NOMO-1 treated with dmso at 0.1 percent for 144 hours (cell line): ENCODE data around the gene CENATAC.
"Not testable (repeated sequence)": the region's sequence is repeated elsewhere in the genome, so short reads cannot be mapped to it uniquely, and the experiment has no call there.

Experiments
- DNase-seq: peaks from one replicate; lab custom pipeline; 2025; ENCODE audit not compliant: unreplicated experiment; lab: John Stamatoyannopoulos, UW

CENATAC gene

DNA sequence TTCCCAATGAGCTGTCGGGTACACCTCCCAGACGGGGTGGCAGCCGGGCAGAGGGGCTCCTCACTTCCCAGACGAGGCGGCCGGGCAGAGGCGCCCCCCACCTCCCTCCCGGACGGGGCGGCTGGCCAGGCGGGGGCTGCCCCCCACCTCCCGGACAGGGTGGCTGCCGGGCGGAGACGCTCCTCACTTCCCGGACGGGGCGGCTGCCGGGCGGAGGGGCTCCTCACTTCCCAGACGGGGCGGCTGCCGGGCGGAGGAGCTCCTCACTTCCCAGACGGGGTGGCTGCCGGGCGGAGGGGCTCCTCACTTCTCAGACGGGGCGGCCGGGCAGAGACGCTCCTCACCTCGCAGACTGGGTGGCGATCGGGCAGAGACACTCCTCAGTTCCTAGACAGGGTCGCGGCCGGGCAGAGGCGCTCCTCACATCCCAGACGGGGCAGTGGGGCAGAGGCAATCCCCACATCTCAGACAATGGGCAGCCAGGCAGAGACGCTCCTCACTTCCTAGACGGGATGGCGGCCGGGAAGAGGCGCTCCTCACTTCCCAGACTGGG lies 6.4 kb upstream of the CENATAC start:
- DNase-seq: not testable (repeated sequence)

GRCh38 chr11:118996926-118997626 lies 862 bp upstream of the CENATAC start:
- peak; percentile 7 for DNase-seq

GRCh38 chr11:118998388-118998717 lies 415 bp downstream of the CENATAC start:
- DNase-seq: no peak

DNA sequence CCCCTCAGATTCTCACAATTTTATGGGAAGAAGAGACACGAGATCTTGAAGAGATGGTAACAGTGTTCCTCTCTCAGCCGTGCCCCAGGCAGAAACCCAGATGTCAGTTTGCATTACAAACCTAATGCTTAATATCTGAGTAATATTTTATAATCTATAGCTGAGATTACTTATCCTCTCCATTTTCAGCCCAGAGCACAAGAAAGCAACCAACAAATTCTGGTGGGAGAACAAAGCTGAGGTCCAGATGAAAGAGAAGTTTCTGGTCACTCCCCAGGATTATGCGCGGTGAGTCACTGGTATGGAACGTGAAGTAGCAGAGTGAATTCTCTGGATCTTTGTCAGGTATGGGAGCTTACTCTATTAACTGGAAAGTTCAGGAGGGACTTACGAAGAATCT lies 884 bp downstream of the CENATAC start:
- DNase-seq: no peak

- no peak for DNase-seq
Measured at GRCh38 chr11:119000906-119001305, 3.0 kb downstream of the CENATAC start.

DNA sequence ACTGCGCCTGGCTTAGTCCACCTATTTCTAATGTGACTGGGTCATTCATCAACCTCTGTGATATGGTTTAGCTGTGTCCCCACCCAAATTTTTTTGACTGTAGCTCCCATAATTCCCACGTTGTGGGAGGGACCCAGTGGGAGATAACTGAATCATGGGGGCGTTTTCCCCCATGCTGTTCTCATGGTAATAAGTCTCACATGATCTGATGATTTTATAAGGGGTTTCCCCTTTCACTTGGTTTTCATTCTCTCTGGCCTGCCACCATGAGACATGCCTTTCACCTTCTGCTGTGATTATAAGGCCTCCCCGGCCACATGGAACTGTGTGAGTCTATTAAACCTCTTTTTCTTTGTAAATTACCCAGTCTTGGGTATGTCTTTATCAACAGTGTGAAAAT lies 8.7 kb downstream of the CENATAC start:
- no peak for DNase-seq

DNA sequence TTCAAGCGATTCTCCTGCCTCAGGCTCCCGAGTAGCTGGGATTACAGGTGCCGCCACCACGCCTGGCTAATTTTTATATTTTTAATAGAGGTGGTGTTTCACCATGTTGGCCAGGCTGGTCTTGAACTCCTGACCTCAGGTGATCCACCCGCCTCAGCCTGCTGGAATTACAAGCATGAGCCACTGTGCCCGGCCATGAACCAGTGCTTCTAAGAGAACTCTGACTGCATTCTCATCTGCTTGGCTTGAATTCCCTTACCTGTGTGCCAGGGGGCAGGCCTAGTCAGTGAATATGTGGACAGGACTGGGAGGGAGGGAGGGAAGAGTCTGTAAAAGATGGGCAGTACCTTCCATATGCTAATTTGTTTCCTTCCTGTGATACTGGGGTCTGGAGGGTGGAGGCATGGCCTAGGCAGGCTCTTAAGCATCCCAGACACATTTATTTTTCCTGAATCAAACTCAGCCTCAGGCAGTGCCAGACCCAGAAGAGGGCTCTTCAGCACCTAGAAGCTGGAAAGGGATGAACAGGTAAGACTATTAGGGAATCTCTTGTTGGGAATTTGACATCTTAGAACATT lies 13.6 kb downstream of the CENATAC start:
- no peak for DNase-seq

DNA sequence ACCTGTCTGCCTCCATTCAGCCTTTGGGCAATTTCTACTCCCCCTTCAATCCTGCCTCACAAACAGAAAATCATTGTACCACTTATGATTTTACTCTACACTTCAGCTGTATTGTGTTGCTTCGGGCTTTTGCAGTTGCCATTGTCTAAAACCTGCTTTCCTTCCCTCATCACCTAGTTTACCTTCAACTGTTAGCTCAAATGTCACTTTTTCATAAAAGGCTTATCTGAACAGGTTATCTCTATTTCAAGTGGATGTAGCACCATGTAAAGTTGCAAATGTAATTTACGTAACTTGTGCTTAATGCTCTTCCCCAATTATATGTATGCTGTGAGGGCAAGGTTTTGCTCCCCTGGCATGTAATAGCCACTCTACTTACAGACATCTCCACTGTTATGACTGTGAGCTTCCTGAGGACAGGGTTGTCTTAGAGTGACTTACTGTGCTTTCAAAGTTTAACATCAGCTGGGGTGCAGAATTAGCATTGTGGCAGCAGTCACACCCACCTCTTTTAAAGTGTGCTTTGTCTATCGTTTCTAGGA lies 14.8 kb downstream of the CENATAC start:
- no peak for DNase-seq

- no peak for DNase-seq
Measured at GRCh38 chr11:119014209-119014924, 16.4 kb downstream of the CENATAC start.

DNA sequence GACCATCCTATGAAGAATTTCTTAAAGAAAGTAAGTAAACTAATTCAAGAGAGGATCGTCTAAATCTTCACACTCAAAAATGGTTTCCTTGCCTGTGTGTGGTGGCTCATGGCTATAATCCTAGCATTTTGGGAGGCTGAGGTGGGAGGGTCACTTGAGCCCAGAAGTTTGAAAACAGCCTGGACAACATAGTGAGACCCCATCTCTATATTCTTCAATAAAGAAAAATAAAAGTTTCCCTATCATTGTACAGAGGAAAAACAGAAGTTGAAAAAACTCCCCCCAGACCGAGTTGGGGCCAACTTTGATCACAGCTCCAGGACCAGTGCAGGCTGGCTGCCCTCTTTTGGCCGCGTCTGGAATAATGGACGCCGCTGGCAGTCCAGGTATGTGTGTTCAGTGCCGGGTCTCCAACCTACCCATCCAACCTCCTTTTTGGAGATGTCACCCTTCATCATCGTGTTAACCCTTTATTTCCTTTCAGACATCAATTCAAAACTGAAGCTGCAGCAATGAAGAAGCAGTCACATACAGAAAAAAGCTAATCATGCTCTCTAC lies 17.2 kb downstream of the CENATAC start:
- no peak for DNase-seq

GRCh38 chr11:119016216-119017009 lies 18.5 kb downstream of the CENATAC start:
- no peak for DNase-seq

DNA sequence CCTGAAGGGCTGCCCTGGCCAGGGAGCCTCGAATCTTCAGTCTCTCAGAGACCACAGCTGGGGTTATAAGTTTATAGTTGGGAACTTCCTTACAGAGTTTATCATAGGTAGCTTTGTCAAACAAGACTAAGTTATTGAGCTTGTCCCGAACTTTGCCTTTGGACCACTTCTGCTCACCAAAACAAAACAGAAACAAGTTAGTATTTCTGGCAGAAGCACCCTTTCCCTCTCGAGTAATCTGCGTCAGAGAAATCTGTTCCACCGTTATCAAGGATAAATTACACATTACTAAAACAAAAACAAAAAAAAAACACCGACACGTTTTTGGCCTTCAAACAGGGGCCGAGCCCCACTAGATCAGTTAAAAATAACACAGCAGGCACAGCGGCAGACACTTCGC lies 19.4 kb downstream of the CENATAC start:
- DNase-seq: not testable (repeated sequence)

DNA sequence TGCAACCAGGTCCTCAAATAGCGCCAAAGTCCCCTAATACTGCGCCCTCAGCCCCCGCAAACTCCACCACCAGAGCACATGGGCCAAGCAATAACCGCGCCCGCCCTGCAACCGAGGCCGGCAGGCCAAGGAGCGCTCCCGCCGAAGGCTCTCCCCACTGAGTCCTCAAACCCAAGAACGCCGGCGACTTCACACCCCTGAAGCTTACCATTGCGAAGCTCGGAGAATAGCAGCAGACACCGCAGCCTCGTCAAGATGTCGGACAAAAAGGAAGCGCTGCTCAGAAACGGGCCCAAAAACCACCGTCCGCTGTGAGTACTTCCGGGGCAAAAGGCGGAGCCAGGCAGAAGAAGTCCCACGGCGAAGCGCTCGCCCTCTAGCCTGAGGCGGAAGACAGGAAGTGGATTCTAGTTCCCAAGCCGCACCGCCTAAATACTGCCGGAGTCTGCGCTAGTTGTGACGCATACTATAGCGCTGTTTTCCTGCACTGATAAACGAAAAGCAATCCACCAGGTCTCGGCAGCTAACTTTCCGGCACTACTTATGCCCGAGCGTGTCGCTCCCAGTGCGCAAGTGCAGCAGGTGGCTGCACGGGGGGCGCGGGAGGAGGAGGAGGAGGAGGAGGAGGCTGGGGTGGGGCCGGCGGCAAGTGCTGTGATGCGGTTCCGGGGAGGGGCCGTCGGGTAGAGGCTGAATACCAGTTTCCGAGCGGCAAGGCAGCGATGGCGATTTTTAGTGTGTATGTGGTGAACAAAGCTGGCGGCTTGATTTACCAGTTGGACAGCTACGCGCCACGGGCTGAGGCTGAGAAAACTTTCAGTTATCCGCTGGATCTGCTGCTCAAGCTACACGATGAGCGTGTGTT lies 20.4 kb downstream of the CENATAC start, which contains the start of the genes RPS25 and TRAPPC4:
Gene RPS25 (minus strand): TSS at position 270 of the 865 bp plus-strand sequence. CDS start 59 bp downstream, at position 211.
Gene TRAPPC4 (plus strand): TSS at position 693 of the 865 bp plus-strand sequence. CDS start 30 bp downstream, at position 723.
- peak; percentile 95 for DNase-seq

GRCh38 chr11:119019996-119020395 lies 22.1 kb downstream of the CENATAC start:
- DNase-seq: no peak

DNA sequence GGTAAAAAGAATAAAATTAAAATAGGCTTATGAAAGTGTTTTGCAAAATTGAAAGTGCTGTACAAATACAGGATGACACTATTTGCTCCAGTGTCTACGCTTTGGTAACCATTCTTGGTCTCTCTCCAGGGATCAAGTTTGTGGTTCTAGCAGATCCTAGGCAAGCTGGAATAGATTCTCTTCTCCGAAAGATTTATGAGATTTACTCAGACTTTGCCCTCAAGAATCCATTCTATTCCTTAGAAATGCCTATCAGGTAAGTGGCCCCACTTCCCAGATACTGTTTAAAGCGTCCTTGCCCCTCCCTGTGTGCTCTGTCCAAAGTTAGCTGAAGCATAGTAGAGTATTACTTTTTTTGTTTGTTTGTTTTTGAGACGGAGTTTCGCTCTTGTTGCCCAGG lies 23.7 kb downstream of the CENATAC start:
- no peak for DNase-seq

- no peak for DNase-seq
Measured at GRCh38 chr11:119023741-119024140, 25.8 kb downstream of the CENATAC start.

DNA sequence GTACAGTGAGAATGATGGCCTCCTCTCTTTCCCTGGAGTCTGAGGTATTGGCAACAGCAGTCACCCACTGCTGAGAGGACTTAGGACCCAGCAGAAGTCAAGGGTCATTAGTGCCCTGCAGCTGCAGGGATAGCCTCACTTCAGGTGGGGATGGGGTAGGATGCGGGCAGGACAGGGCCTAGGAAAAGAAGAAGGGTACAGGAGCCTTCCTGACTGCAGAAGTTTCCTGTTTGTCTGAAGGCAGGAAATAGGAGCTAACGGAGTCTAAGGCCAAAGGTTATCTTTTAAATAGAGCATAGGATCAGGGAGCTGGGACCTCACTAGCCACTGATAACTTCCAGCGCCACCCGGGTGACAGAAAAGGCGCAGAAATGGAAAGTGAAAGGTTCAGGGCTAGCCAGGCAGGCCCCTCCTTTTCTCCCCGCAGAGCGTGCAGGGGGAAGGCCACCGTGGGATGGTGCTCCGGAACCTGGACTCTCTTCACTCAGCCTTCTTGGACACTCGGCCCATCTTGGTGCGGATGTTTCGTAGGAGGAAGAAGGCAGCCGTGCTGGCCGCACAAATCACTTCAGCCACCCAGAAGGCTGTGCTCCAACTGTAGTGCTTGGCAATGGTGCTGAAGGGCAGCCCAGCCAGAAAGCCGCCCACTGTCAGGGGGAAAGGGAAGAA lies 26.6 kb downstream of the CENATAC start:
- DNase-seq: no peak

DNA sequence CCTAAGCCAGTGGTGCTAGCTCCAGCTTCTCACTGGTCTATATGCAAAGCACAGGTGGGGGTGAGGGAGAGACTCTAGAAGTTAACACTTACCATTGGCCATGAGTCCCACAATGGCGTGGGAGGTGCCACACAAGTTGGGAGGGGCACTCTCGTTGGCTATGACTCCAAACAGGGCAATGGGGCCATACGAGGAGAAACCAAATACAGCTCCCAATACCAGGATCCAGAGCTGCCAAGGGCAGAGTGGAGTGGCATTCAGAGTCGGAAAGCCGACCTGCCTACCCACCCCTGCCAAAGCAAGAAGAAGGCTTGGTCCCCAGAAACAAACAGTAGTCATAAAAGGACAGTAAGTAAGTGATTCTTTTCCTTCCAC lies 27.1 kb downstream of the CENATAC start:
- DNase-seq: no peak

- DNase-seq: no peak
Measured at GRCh38 chr11:119025541-119025940, 27.6 kb downstream of the CENATAC start.
